Ishikawa (cell line): Measurements from ENCODE around the gene KRT7.
A peak's percentile ranks its signal among the peaks of the same experiment; 100 is the strongest.

ENCODE experiments used
- CEBPB ChIP-seq: IDR thresholded peaks from 2 replicates; pipeline ENCODE4 v1.6.1; 2012
- CREB1 ChIP-seq: IDR thresholded peaks from 2 replicates; pipeline ENCODE4 v1.6.1; 2012; ENCODE audit warnings: low read depth
- EGR1 ChIP-seq: IDR thresholded peaks from 2 replicates; pipeline ENCODE4 v1.6.1; 2012
- EP300 ChIP-seq: IDR thresholded peaks from 2 replicates; pipeline ENCODE4 v1.6.1; 2012; ENCODE audit warnings: borderline replicate concordance
- FOXM1 ChIP-seq: IDR thresholded peaks from 2 replicates; pipeline ENCODE4 v1.6.1; 2012; ENCODE audit warnings: low read depth, borderline replicate concordance
- NFIC ChIP-seq: IDR thresholded peaks from 2 replicates; pipeline ENCODE4 v1.6.1; 2012
- RAD21 ChIP-seq: IDR thresholded peaks from 2 replicates; pipeline ENCODE4 v1.6.1; 2012; ENCODE audit warnings: low read depth
- TAF1 ChIP-seq: IDR thresholded peaks from 2 replicates; pipeline ENCODE4 v1.6.1; 2012; ENCODE audit warnings: low read depth, mild to moderate bottlenecking
- TCF12 ChIP-seq: IDR thresholded peaks from 2 replicates; pipeline ENCODE4 v1.6.1; 2012; ENCODE audit warnings: low read depth
- TEAD4 ChIP-seq: IDR thresholded peaks from 2 replicates; pipeline ENCODE4 v1.6.1; 2012
- USF1 ChIP-seq: IDR thresholded peaks from 2 replicates; pipeline ENCODE4 v1.6.1; 2012
- YY1 ChIP-seq: IDR thresholded peaks from 2 replicates; pipeline ENCODE4 v1.6.1; 2012; ENCODE audit warnings: low read depth
- ZBTB7A ChIP-seq: IDR thresholded peaks from 2 replicates; pipeline ENCODE4 v1.6.1; 2012; ENCODE audit warnings: low read depth
- TF ChIP-seq, protein P1 (sequence below): IDR thresholded peaks from 2 replicates; pipeline ENCODE4 v1.6.1; 2012
- TF ChIP-seq, protein P2 (sequence below): IDR thresholded peaks from 2 replicates; pipeline ENCODE4 v1.6.1; 2012; ENCODE audit warnings: low read depth, mild to moderate bottlenecking

KRT7 gene

GRCh38 chr12:52245962-52246569 lies 13.0 kb downstream of the KRT7 start:
- TF ChIP-seq EGR1 = no peak
- TF ChIP-seq, protein P1, sequence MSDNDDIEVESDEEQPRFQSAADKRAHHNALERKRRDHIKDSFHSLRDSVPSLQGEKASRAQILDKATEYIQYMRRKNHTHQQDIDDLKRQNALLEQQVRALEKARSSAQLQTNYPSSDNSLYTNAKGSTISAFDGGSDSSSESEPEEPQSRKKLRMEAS = no peak
- no peak for TF ChIP-seq ZBTB7A
- TF ChIP-seq USF1 = no peak
- TF ChIP-seq CREB1 = no peak
- no peak for TF ChIP-seq TAF1
- TF ChIP-seq CEBPB = no peak
- no peak for TF ChIP-seq TCF12
- no peak for TF ChIP-seq YY1
- TF ChIP-seq RAD21 = no peak
- no peak for TF ChIP-seq TEAD4
- no peak for TF ChIP-seq FOXM1
- TF ChIP-seq, protein P2, sequence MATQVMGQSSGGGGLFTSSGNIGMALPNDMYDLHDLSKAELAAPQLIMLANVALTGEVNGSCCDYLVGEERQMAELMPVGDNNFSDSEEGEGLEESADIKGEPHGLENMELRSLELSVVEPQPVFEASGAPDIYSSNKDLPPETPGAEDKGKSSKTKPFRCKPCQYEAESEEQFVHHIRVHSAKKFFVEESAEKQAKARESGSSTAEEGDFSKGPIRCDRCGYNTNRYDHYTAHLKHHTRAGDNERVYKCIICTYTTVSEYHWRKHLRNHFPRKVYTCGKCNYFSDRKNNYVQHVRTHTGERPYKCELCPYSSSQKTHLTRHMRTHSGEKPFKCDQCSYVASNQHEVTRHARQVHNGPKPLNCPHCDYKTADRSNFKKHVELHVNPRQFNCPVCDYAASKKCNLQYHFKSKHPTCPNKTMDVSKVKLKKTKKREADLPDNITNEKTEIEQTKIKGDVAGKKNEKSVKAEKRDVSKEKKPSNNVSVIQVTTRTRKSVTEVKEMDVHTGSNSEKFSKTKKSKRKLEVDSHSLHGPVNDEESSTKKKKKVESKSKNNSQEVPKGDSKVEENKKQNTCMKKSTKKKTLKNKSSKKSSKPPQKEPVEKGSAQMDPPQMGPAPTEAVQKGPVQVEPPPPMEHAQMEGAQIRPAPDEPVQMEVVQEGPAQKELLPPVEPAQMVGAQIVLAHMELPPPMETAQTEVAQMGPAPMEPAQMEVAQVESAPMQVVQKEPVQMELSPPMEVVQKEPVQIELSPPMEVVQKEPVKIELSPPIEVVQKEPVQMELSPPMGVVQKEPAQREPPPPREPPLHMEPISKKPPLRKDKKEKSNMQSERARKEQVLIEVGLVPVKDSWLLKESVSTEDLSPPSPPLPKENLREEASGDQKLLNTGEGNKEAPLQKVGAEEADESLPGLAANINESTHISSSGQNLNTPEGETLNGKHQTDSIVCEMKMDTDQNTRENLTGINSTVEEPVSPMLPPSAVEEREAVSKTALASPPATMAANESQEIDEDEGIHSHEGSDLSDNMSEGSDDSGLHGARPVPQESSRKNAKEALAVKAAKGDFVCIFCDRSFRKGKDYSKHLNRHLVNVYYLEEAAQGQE = no peak
- TF ChIP-seq NFIC = no peak
- no peak for TF ChIP-seq EP300

DNA sequence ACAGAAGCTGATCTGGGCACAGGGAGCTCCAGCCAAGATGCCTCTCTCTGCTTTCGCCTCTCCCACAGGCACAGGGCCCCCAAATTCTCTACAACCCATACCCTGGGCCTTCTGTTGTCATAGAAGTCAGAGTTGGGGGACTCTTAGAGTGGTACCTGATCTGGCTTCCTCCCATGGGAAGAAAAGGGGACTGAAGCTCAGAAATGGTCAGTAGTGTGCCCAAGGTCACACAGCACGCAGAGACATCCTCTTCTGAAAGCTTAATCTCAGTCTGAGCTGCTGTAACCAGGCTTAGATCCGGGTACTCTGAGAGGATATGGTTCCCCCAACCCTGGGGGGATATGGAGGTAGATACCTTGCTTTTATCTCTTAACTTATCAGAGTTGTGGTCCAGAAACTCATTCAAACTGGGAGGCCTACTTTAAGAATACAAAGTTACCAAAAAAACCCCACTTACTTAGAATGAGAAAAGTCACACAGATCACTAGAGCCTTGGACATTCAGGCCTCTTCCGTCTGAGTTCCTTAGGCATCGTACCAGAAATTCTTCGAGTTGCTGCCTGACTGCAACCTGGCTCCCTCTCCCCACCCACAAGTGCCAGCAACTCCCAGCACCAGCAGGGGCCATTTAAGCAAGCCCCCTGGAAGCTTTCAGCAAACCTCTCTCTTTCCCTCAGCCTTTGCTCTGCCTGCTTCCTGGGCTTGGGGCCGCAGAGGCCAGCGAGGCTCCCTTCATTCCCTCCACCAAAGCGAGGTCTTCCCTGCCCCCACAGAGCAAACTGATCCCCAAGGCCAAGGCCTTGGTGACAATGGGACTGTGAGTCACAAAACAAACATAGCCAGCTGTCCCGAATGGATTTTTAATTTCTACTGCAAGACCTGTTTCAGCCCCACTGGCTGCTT lies 13.9 kb downstream of the KRT7 start:
- TF ChIP-seq TEAD4 (peak; percentile 74), USF1 (no peak; the same call in 1 of the 2 replicates), RAD21 (peak; percentile 32; the same call in 1 of the 2 replicates), ZBTB7A (peak; percentile 89), TCF12 (peak; percentile 99), EGR1 (0 out of 2 replicates have a peak, but pooled peaks have one; percentile 30), CREB1 (no peak), TAF1 (peak; percentile 48; the same call in 1 of the 2 replicates), NFIC (peak; percentile 90), CEBPB (peak; percentile 59), YY1 (peak; percentile 49; the same call in 1 of the 2 replicates), EP300 (peak; percentile 95), FOXM1 (peak; percentile 88; the same call in 1 of the 2 replicates)
- TF ChIP-seq, protein P1 = peak; percentile 61
- TF ChIP-seq, protein P2 = no peak

GRCh38 chr12:52247622-52248540 lies 14.8 kb downstream of the KRT7 start:
- TF ChIP-seq CREB1 (no peak), CEBPB (0 out of 2 replicates have a peak, but pooled peaks have one; percentile 1)

DNA sequence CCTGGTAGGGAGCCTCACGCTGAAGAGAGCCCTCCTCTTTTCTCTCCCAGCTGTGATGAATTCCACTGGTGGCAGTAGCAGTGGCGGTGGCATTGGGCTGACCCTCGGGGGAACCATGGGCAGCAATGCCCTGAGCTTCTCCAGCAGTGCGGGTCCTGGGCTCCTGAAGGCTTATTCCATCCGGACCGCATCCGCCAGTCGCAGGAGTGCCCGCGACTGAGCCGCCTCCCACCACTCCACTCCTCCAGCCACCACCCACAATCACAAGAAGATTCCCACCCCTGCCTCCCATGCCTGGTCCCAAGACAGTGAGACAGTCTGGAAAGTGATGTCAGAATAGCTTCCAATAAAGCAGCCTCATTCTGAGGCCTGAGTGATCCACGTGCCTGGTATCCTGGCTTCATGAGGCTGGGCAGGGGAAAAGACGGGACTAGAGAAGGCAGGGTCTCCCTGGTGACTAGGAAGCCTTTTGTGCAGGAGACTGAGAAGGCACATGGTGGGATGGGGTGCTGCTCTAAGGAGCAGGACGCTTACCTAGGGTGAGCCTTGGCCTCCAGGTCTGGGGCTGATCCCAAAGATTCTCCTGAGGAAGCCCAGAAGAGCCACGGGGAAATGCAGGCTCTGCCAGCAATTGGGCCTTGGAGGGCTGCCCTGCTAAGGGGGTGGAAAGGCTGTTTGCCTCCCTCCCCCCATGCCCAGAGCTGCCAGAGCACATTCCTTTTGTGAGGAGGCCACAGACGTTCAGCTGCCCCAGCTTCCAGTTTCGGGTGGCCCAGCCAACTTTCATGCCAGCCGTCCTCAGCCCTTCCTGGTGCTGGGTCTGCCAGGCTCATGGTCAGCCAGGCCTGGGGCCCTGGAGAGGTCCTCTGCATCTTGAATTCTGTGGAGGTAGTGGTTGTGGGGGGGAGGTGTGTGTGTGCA lies 15.8 kb downstream of the KRT7 start:
- peak; percentile 13; the same call in 1 of the 2 replicates for TF ChIP-seq RAD21
- no peak for TF ChIP-seq ZBTB7A
- peak; percentile 75 for TF ChIP-seq TEAD4
- TF ChIP-seq, protein P1 = no peak
- TF ChIP-seq TCF12 = peak; percentile 69
- no peak for TF ChIP-seq CREB1
- TF ChIP-seq YY1 = no peak
- no peak for TF ChIP-seq TAF1
- TF ChIP-seq CEBPB = no peak
- TF ChIP-seq EP300 = peak; percentile 48; the same call in 1 of the 2 replicates
- TF ChIP-seq, protein P2 = no peak
- TF ChIP-seq FOXM1 = no peak
- peak; percentile 71 for TF ChIP-seq NFIC
- TF ChIP-seq EGR1 = no peak
